Activated naive CD4-positive, alpha-beta T cell treated with anti-CD3 and anti-CD28 coated beads, Interleukin-2, amount 50 U/mL, for 24 hours (primary cell): ENCODE data around the gene CACNA1E.

ENCODE experiments used
- H3K27ac Mint-ChIP-seq: one replicate; pipeline ENCODE4 v1.8.0; 2021; ENCODE audit warnings: mild to moderate bottlenecking, mixed read lengths
- H3K27me3 Mint-ChIP-seq: one replicate; pipeline ENCODE4 v1.8.0; 2021; ENCODE audit warnings: mixed read lengths
- H3K36me3 Mint-ChIP-seq: one replicate; pipeline ENCODE4 v1.8.0; 2021; ENCODE audit warnings: mixed read lengths
- H3K4me1 Mint-ChIP-seq: one replicate; pipeline ENCODE4 v1.8.0; 2021; ENCODE audit warnings: mixed read lengths
- H3K4me3 Mint-ChIP-seq: one replicate; pipeline ENCODE4 v1.8.0; 2021; ENCODE audit warnings: mild to moderate bottlenecking, mixed read lengths
- H3K9me3 Mint-ChIP-seq: one replicate; pipeline ENCODE4 v1.8.0; 2021; ENCODE audit warnings: mixed read lengths

CACNA1E gene

GRCh38 chr1:181499825-181500224 lies 16.5 kb downstream of the CACNA1E start:
- Mint-ChIP-seq H3K4me1 (no peaks in the 10 kb centered on the region), H3K27ac (no peak overlapping the region), H3K9me3 (no peaks in the 10 kb centered on the region), H3K27me3 (peaks cover 6% of the 10 kb centered on the region), H3K4me3 (no peak overlapping the region), H3K36me3 (no peaks in the 10 kb centered on the region)

- Mint-ChIP-seq H3K9me3 (no peaks in the 10 kb centered on the region), H3K4me3 (no peak overlapping the region), H3K4me1 (no peaks in the 10 kb centered on the region), H3K27ac (no peak overlapping the region), H3K27me3 (peaks cover 6% of the 10 kb centered on the region), H3K36me3 (no peaks in the 10 kb centered on the region)
These were observed 17.3 kb downstream of the CACNA1E start for GRCh38 chr1:181500636-181501035.

GRCh38 chr1:181501612-181502011 lies 18.3 kb downstream of the CACNA1E start:
- H3K36me3 Mint-ChIP-seq = no peaks in the 10 kb centered on the region
- no peak overlapping the region for H3K4me3 Mint-ChIP-seq
- H3K27me3 Mint-ChIP-seq = peaks cover 2% of the 10 kb centered on the region

GRCh38 chr1:181503171-181503810 lies 20.0 kb downstream of the CACNA1E start:
- Mint-ChIP-seq H3K9me3 (no peaks in the 10 kb centered on the region), H3K27ac (no peak overlapping the region), H3K27me3 (peaks cover 2% of the 10 kb centered on the region), H3K4me1 (no peaks in the 10 kb centered on the region), H3K36me3 (no peaks in the 10 kb centered on the region), H3K4me3 (no peak overlapping the region)

More at GRCh38 chr1:181501612-181502011, 18.3 kb downstream of the CACNA1E start:
- Mint-ChIP-seq H3K4me1 (no peaks in the 10 kb centered on the region), H3K27ac (no peak overlapping the region), H3K9me3 (no peaks in the 10 kb centered on the region)

GRCh38 chr1:181504399-181504842 lies 21.1 kb downstream of the CACNA1E start:
- H3K4me3 Mint-ChIP-seq = no peak overlapping the region
- H3K4me1 Mint-ChIP-seq = no peaks in the 10 kb centered on the region
- H3K27me3 Mint-ChIP-seq = peaks cover 1% of the 10 kb centered on the region
- no peak overlapping the region for H3K27ac Mint-ChIP-seq
- H3K36me3 Mint-ChIP-seq = no peaks in the 10 kb centered on the region
- H3K9me3 Mint-ChIP-seq = no peaks in the 10 kb centered on the region

GRCh38 chr1:181506563-181507353 lies 23.4 kb downstream of the CACNA1E start:
- Mint-ChIP-seq H3K27ac (no peak overlapping the region), H3K36me3 (no peaks in the 10 kb centered on the region), H3K9me3 (no peaks in the 10 kb centered on the region), H3K4me3 (no peak overlapping the region), H3K27me3 (peaks cover 3% of the 10 kb centered on the region), H3K4me1 (no peaks in the 10 kb centered on the region)

GRCh38 chr1:181508486-181509165 lies 25.3 kb downstream of the CACNA1E start:
- no peaks in the 10 kb centered on the region for H3K4me1 Mint-ChIP-seq
- no peak overlapping the region for H3K27ac Mint-ChIP-seq
- H3K36me3 Mint-ChIP-seq = no peaks in the 10 kb centered on the region
- H3K27me3 Mint-ChIP-seq = peaks cover 1% of the 10 kb centered on the region
- no peak overlapping the region for H3K4me3 Mint-ChIP-seq
- H3K9me3 Mint-ChIP-seq = no peaks in the 10 kb centered on the region

GRCh38 chr1:181513786-181514297 lies 30.5 kb downstream of the CACNA1E start:
- H3K27ac Mint-ChIP-seq = no peak overlapping the region
- H3K4me1 Mint-ChIP-seq = no peaks in the 10 kb centered on the region
- no peaks in the 10 kb centered on the region for H3K9me3 Mint-ChIP-seq
- peaks cover 4% of the 10 kb centered on the region for H3K27me3 Mint-ChIP-seq
- H3K4me3 Mint-ChIP-seq = no peak overlapping the region
- no peaks in the 10 kb centered on the region for H3K36me3 Mint-ChIP-seq

- Mint-ChIP-seq H3K9me3 (no peaks in the 10 kb centered on the region), H3K4me1 (no peaks in the 10 kb centered on the region), H3K27ac (no peak overlapping the region)
These were observed 31.3 kb downstream of the CACNA1E start for GRCh38 chr1:181514298-181515290.

GRCh38 chr1:181516706-181517105 lies 33.4 kb downstream of the CACNA1E start:
- no peaks in the 10 kb centered on the region for H3K36me3 Mint-ChIP-seq
- H3K27ac Mint-ChIP-seq = no peak overlapping the region
- H3K4me3 Mint-ChIP-seq = no peak overlapping the region
- no peaks in the 10 kb centered on the region for H3K9me3 Mint-ChIP-seq
- H3K4me1 Mint-ChIP-seq = no peaks in the 10 kb centered on the region
- H3K27me3 Mint-ChIP-seq = peaks cover 4% of the 10 kb centered on the region

More at GRCh38 chr1:181514298-181515290, 31.3 kb downstream of the CACNA1E start:
- Mint-ChIP-seq H3K4me3 (no peak overlapping the region), H3K36me3 (no peaks in the 10 kb centered on the region), H3K27me3 (peaks cover 4% of the 10 kb centered on the region)

- H3K9me3 Mint-ChIP-seq = no peaks in the 10 kb centered on the region
- no peaks in the 10 kb centered on the region for H3K4me1 Mint-ChIP-seq
- no peak overlapping the region for H3K27ac Mint-ChIP-seq
- no peak overlapping the region for H3K4me3 Mint-ChIP-seq
- H3K36me3 Mint-ChIP-seq = no peaks in the 10 kb centered on the region
- peaks cover 4% of the 10 kb centered on the region for H3K27me3 Mint-ChIP-seq
These were observed 34.0 kb downstream of the CACNA1E start for GRCh38 chr1:181517181-181517875.

- Mint-ChIP-seq H3K27me3 (peaks cover 4% of the 10 kb centered on the region), H3K9me3 (no peaks in the 10 kb centered on the region), H3K4me3 (no peak overlapping the region), H3K4me1 (no peaks in the 10 kb centered on the region), H3K27ac (no peak overlapping the region), H3K36me3 (no peaks in the 10 kb centered on the region)
These were observed 34.8 kb downstream of the CACNA1E start for GRCh38 chr1:181518152-181518551.

GRCh38 chr1:181522864-181523263 lies 39.5 kb downstream of the CACNA1E start:
- H3K27ac Mint-ChIP-seq = no peak overlapping the region
- H3K4me1 Mint-ChIP-seq = no peaks in the 10 kb centered on the region
- no peaks in the 10 kb centered on the region for H3K36me3 Mint-ChIP-seq
- H3K9me3 Mint-ChIP-seq = peaks cover 5% of the 10 kb centered on the region
- no peak overlapping the region for H3K4me3 Mint-ChIP-seq
- peaks cover 3% of the 10 kb centered on the region for H3K27me3 Mint-ChIP-seq

GRCh38 chr1:181525104-181525721 lies 41.9 kb downstream of the CACNA1E start:
- no peak overlapping the region for H3K4me3 Mint-ChIP-seq
- H3K27ac Mint-ChIP-seq = no peak overlapping the region
- peaks cover 5% of the 10 kb centered on the region for H3K9me3 Mint-ChIP-seq
- H3K36me3 Mint-ChIP-seq = peaks cover 3% of the 10 kb centered on the region
- H3K27me3 Mint-ChIP-seq = peaks cover 4% of the 10 kb centered on the region
- H3K4me1 Mint-ChIP-seq = no peaks in the 10 kb centered on the region
